Hematopoietic multipotent progenitor cell treated with erythropoietin and hydrocortisone succinate and interleukin-3 and kit ligand, for 8 days (in vitro differentiated cells): Measurements from ENCODE around the gene NEK1.
A peak's percentile ranks its signal among the peaks of the same experiment; 100 is the strongest.
"Not testable (repeated sequence)": the region's sequence is repeated elsewhere in the genome, so short reads cannot be mapped to it uniquely, and the experiment has no call there.

Experiments
- DNase-seq: peaks from one replicate; pipeline ENCODE4 v3.0.0-alpha.2; 2015

The NEK1 gene

GRCh38 chr4:169601016-169601771 lies 11.2 kb downstream of the NEK1 start:
- DNase-seq: no peak

GRCh38 chr4:169594560-169595195 lies 17.7 kb downstream of the NEK1 start:
- DNase-seq: no peak

- no peak for DNase-seq
Observed at GRCh38 chr4:169593050-169593560, 19.3 kb downstream of the NEK1 start.

- DNase-seq: no peak
Observed at GRCh38 chr4:169583563-169583962, 28.8 kb downstream of the NEK1 start.

DNA sequence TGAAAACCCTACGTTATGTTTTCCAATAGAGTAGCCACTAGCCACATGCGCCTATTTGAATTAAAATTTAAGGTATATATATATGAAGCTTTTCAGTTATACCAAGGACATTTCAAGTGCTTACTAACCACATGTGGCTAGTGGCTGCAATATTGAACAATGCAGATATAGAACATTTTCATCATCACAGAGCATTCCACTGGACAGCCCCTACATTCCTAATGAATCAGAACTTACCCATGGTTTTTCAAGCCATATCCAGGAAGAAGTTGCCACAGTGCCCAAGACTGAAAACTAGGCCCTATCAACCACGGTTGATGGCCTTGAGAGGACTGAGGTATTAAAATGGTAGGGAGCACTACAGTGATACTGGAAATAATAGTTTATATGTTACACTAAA lies 29.7 kb downstream of the NEK1 start:
- DNase-seq: no peak

DNA sequence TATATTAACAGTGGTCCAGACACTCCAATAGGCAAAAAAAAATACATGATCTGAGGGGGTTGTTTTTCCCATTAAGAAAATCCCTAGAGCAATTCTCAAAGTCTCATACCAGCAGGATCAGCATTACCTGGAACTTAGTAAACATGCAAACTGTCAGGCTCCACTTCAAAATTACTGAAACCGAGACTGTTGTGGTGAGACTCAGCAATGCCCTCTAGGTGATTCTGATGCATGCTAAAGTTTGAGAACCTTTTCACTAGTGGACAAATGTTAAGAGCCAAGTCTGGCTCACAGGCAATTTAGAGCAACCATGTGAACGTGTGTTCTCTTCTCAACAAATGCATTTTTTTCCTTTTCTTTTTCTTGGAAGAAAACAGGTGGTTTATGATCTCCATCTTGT lies 30.2 kb downstream of the NEK1 start:
- no peak for DNase-seq

DNA sequence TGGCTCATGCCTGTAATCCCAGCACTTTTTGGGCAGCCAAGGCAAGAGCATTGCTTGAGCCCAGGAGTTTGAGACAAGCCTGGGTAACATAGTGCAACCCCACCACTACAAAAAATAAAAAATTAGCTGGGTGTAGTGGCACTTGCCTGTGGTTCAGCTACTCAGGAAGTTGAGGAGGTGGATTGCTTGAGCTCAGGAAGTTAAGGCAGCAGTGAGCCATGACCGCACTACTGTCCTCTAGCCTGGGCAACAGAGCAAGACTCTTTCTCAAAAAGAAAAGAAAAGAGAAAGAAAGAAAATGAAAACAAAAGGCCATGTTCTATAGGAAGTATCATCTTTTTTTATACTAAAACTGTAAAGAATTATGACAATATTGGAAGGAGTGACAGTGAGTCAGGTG lies 38.5 kb downstream of the NEK1 start:
- no peak for DNase-seq

- no peak for DNase-seq
Observed at GRCh38 chr4:169571435-169571834, 40.9 kb downstream of the NEK1 start.

- not testable (repeated sequence) for DNase-seq
Observed at GRCh38 chr4:169571012-169571411, 41.4 kb downstream of the NEK1 start.

DNA sequence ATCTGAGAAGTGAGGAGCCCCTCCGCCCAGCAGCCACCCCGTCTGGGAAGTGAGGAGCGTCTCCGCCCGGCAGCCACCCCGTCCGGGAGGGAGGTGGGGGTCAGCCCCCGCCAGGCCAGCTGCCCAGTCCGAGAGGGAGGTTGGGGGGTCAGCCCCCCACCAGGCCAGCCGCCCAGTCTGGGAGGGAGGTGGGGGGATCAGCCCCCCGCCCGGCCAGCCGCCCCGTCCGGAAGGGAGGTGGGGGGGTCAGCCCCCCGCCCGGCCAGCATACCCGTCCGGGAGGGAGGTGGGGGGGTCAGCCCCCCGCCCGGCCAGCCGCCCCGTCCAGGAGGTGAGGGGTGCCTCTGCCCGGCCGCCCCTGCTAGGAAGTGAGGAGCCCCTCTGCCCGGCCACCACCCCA lies 42.1 kb downstream of the NEK1 start:
- DNase-seq: not testable (repeated sequence)

DNA sequence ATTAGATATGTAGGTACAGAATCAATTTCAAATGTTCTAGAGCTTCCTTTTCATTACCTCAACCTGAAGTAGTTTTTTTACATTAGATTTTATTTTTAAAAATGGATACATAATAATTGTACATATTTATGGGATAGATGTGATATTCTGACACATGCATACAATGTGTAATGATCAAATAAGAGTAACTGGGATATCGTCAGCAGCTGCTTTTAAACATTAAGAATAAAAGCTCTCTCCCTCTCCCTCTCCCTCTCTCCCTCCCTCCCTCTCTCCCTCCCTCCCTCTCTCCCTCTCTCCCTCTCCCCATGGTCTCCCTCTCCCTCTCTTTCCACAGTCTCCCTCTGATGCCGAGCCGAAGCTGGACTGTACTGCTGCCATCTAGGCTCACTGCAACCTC lies 43.2 kb downstream of the NEK1 start:
- not testable (repeated sequence) for DNase-seq

DNA sequence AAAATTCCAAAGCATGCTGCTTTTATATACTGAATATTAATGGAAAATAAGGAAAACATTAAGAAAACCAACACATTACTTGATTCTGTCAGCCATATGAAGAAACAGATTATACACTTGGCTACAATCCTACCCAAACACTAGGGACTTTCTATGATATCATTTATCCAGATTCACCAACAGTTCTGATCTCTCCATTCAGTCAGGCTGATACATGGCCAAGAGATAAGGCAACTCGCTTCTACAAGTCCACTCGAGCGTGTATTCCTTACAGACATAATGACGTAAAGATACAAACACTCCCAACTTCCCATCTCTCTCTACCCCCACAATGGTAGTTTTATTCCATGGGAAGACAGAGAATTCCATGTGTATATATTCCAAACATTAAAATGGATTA lies 44.5 kb downstream of the NEK1 start:
- DNase-seq: no peak

GRCh38 chr4:169566021-169566818 lies 46.2 kb downstream of the NEK1 start:
- peak; percentile 67 for DNase-seq

DNA sequence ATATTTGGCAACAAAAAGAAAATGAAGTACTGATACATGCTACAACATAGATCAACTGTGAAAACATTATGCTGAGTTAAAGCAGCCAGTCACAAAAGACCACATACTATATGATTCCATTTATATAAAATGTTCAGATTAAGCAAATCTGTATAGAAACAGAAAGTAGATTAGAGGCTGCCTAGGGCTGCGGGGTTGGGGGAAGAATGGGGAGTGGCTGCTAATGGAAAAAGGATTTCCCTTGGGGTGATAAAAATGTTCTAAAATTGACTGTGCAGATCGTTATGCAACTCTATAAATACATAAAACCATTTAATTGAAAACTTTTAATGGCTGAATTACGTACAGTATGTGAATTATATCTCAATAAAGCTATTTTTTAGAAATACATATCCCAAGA lies 46.8 kb downstream of the NEK1 start:
- no peak for DNase-seq

- DNase-seq: no peak
Observed at GRCh38 chr4:169557061-169557636, 55.2 kb downstream of the NEK1 start.

DNA sequence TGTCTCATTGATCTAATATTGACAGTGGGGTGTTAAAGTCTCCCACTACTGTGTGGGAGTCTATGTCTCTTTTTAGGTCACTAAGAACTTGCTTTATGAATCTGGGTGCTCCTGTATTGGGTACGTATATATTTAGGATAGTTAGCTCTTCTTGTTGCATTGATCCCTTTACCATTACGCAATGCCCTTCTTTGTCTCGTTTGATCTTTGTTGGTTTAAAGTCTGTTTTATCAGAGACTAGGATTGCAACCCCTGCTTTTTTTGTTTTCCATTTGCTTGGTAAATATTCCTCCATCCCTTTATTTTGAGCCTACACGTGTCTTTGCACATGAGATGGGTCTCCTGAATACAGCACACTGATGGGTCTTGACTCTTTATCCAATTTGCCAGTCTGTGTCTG lies 65.8 kb downstream of the NEK1 start:
- not testable (repeated sequence) for DNase-seq

- DNase-seq: no peak
Observed at GRCh38 chr4:169540774-169541173, 71.6 kb downstream of the NEK1 start.

DNA sequence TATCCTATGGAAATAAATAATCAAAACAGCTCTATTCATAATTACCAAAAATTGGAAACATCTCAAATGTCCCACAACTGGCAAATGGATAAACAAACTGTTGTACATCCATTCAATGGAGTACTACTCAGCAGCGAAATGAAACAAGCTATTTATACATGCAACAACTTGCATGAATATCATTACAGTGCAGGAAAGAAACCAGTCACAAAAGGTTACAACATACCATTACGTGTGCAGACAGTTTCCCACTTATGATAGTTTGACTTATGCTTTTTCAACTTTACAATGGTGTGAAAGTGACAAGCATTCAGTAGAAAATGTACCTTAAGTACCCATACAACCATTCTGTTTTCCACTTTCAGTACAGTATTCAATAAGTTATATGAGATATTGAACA lies 82.3 kb downstream of the NEK1 start:
- DNase-seq: no peak

GRCh38 chr4:169523796-169524195 lies 88.6 kb downstream of the NEK1 start:
- no peak for DNase-seq

GRCh38 chr4:169510617-169511016 lies 101.8 kb downstream of the NEK1 start:
- no peak for DNase-seq

- no peak for DNase-seq
Observed at GRCh38 chr4:169506903-169507302, 105.5 kb downstream of the NEK1 start.

DNA sequence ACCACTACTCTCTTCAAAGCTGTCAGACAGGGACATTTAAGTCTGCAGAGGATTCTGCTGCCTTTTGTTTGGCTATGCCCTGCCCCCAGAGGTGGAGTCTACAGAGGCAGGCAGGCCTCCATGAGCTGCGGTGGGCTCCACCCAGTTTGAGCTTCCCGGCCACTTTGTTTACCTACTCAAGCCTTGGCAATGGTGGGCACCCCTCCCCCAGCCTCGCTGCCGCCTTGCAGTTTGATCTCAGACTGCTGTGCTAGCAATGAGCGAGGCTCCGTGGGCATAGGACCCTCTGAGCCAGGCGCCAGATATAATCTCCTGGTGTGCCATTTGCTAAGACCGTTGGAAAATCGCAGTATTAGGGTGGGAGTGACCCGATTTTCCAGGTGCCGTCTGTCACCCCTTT lies 112.5 kb downstream of the NEK1 start:
- not testable (repeated sequence) for DNase-seq

GRCh38 chr4:169494234-169494633 lies 118.1 kb downstream of the NEK1 start:
- DNase-seq: not testable (repeated sequence)
